GM12878 (cell line): ENCODE measurements around the gene GPLD1. TPM values are rescaled to one million over a fixed set of nuclear protein-coding genes. Genes with fewer than 3 reads are reported as not detected.

Source experiments
- ATAC-seq: fragments of 200-7000 bp; cut with Tn5 transposase; 3 replicates; pipeline ENCODE4 v1.9.1; 2020; ENCODE audit warnings: mild to moderate bottlenecking, moderate library complexity
- BruUV-seq: library from RNA; stranded (reverse); fragments of 400-500 nt; replicated peaks from 2 replicates; lab custom pipeline; 2021; lab: Mats Ljungman, UMichigan
- CTCF ChIA-PET: fragments of 300-600 bp; sonication (Branson Sonifier 250); formaldehyde crosslinking; extraction: SDS; loops from one replicate; lab custom pipeline; 2021; ENCODE audit warnings: inconsistent platforms; lab: Yijun Ruan, JAX
- POLR2A ChIA-PET: fragments of 350-600 bp; formaldehyde crosslinking; extraction: SDS; loops from one replicate; lab custom pipeline; 2021; ENCODE audit warnings: inconsistent platforms; lab: Charles Lee
- RAD21 ChIA-PET: fragments of 300-600 bp; sonication (Branson Sonifier 250); formaldehyde crosslinking; loops from one replicate; lab custom pipeline; 2023; ENCODE audit warnings: antibody characterized with exemption; ENCODE audit not compliant: unreplicated experiment; lab: Charles Lee
- SMC1A ChIA-PET: fragments of 300-600 bp; sonication (Branson Sonifier 250); formaldehyde crosslinking; loops from one replicate; lab custom pipeline; 2023; ENCODE audit not compliant: unreplicated experiment, uncharacterized antibody; lab: Charles Lee
- DNase-seq: peaks from one replicate; pipeline ENCODE4 v3.0.0-alpha.2; 2011; ENCODE audit warnings: low read depth, low spot score
- FAIRE-seq: peaks from 3 replicates; lab custom pipeline; 2011; peaks lifted over from hg19 to GRCh38; lab: Jason Lieb, UNC
- H2AFZ ChIP-seq: 2 replicates; pipeline ENCODE4 v1.6.0; 2011; ENCODE audit warnings: low read depth, low read length, control low read depth; ENCODE audit not compliant: control insufficient read depth
- H3K27ac ChIP-seq: 2 replicates; pipeline ENCODE4 v1.5.1; 2011; ENCODE audit warnings: control low read depth; ENCODE audit not compliant: control insufficient read depth, insufficient read depth
- H3K27me3 ChIP-seq, 2 experiments: replicated peaks in 1 of 2; 2 replicates each; pipeline versions ENCODE4 v1.6.0 to v1.6.1; 2011; ENCODE audit warnings: low read length in 1 of 2; ENCODE audit not compliant: control insufficient read depth in 2 of 2, insufficient read depth in 2 of 2
- H3K36me3 ChIP-seq, 2 experiments: 2 replicates each; pipeline ENCODE4 v1.5.1; 2011; ENCODE audit warnings: low read length in 1 of 2; ENCODE audit not compliant: control insufficient read depth in 2 of 2, insufficient read depth in 2 of 2
- H3K4me1 ChIP-seq: 2 replicates; pipeline ENCODE4 v1.6.1; 2011; ENCODE audit warnings: mild to moderate bottlenecking, low read length, moderate library complexity, mixed read lengths; ENCODE audit not compliant: control insufficient read depth, insufficient read depth
- H3K4me2 ChIP-seq: 2 replicates; pipeline ENCODE4 v1.6.0; 2011; ENCODE audit warnings: control low read depth; ENCODE audit not compliant: control insufficient read depth, insufficient read depth
- H3K4me3 ChIP-seq: fragments of 200-600 bp; sonication (generic); 2 replicates; pipeline ENCODE4 v1.5.1; 2016
- H3K79me2 ChIP-seq: 2 replicates; pipeline ENCODE4 v1.6.0; 2011; ENCODE audit warnings: low read length; ENCODE audit not compliant: control insufficient read depth, insufficient read depth
- H3K9ac ChIP-seq: 2 replicates; pipeline ENCODE4 v1.8.0; 2011; ENCODE audit warnings: low read length, control low read depth, mixed read lengths; ENCODE audit not compliant: control insufficient read depth, insufficient read depth
- H3K9me3 ChIP-seq: replicated peaks from 3 replicates; pipeline ENCODE4 v1.5.1; 2011; ENCODE audit warnings: mild to moderate bottlenecking, low read length; ENCODE audit not compliant: control insufficient read depth, insufficient read depth
- H4K20me1 ChIP-seq: 2 replicates; pipeline ENCODE4 v1.6.0; 2011; ENCODE audit not compliant: control insufficient read depth, insufficient read depth
- CBX3 ChIP-seq: fragments of 200-600 bp; sonication (generic); IDR thresholded peaks from 2 replicates; pipeline ENCODE4 v1.6.1; 2016; ENCODE audit warnings: low read depth, borderline replicate concordance
- CTCF ChIP-seq, 3 experiments: IDR thresholded peaks in 2 of 3; conservative IDR thresholded peaks in 1 of 3; 2 replicates each; pipeline ENCODE4 v1.5.1; 2011; ENCODE audit warnings: low read depth in 3 of 3, low read length in 3 of 3, mild to moderate bottlenecking in 3 of 3, control low read depth in 2 of 3, moderate library complexity in 2 of 3, inconsistent platforms in 1 of 3, mixed read lengths in 1 of 3; ENCODE audit not compliant: control insufficient read depth in 2 of 3, insufficient read depth in 1 of 3; ENCODE audit errors: extremely low read depth in 1 of 3
- E2F8 ChIP-seq: fragments of 450-650 bp; IDR thresholded peaks from 2 replicates; pipeline ENCODE4 v1.6.1; 2018; ENCODE audit warnings: mild to moderate bottlenecking, low read depth, moderate library complexity; ENCODE audit not compliant: partially characterized antibody
- GABPA ChIP-seq: IDR thresholded peaks from 2 replicates; pipeline ENCODE4 v1.6.1; 2014; ENCODE audit warnings: antibody characterized with exemption, low read depth, mild to moderate bottlenecking, inconsistent platforms
- IKZF2 ChIP-seq, 2 experiments: fragments of 450-650 bp; IDR thresholded peaks; 2 replicates each; pipeline ENCODE4 v1.6.1; 2017; ENCODE audit warnings: mild to moderate bottlenecking in 2 of 2, moderate library complexity in 2 of 2
- MXI1 ChIP-seq: fragments of 150-350 bp; IDR thresholded peaks from 2 replicates; pipeline ENCODE4 v1.6.1; 2011; ENCODE audit warnings: low read depth, mild to moderate bottlenecking, inconsistent platforms, low read length, improper control_type of control experiment
- RCOR1 ChIP-seq: conservative IDR thresholded peaks from 2 replicates; pipeline ENCODE4 v1.6.1; 2012; ENCODE audit warnings: low read depth, low read length, improper control_type of control experiment
- RELB ChIP-seq: fragments of 450-650 bp; IDR thresholded peaks from 2 replicates; pipeline ENCODE4 v1.6.1; 2017; ENCODE audit warnings: low read depth, mild to moderate bottlenecking, moderate library complexity
- REST ChIP-seq: IDR thresholded peaks from 2 replicates; pipeline ENCODE4 v1.6.1; 2012; ENCODE audit warnings: mild to moderate bottlenecking, low read depth, low read length
- SMARCA5 ChIP-seq: fragments of 450-650 bp; IDR thresholded peaks from 2 replicates; pipeline ENCODE4 v1.6.1; 2017; ENCODE audit warnings: mild to moderate bottlenecking
- TCF7 ChIP-seq: IDR thresholded peaks from 2 replicates; pipeline ENCODE4 v1.6.1; 2014; ENCODE audit warnings: antibody characterized with exemption, borderline replicate concordance
- YBX1 ChIP-seq: fragments of 450-650 bp; IDR thresholded peaks from 2 replicates; pipeline ENCODE4 v1.6.1; 2016; ENCODE audit warnings: antibody characterized with exemption
- ZBED1 ChIP-seq: IDR thresholded peaks from 2 replicates; pipeline ENCODE4 v1.6.1; 2016; ENCODE audit warnings: borderline replicate concordance
- ZNF274 ChIP-seq: IDR thresholded peaks from one replicate; pipeline ENCODE4 v1.8.0; 2011; ENCODE audit not compliant: insufficient read length, insufficient read depth
- ZNF384 ChIP-seq: IDR thresholded peaks from 2 replicates; pipeline ENCODE4 v1.6.1; 2012; ENCODE audit warnings: low read depth, mild to moderate bottlenecking, low read length, improper control_type of control experiment, borderline replicate concordance
- WGBS: methylation state at CpG from one replicate; pipeline ENCODE4 v1.1.6; 2016; ENCODE audit warnings: low lambda C conversion rate; ENCODE audit not compliant: insufficient replicate concordance, insufficient coverage; ENCODE audit errors: missing lambda C conversion rate; 5-methylcytosine and 5-hydroxymethylcytosine counted together
- in situ Hi-C: fragments of 300-500 bp; cut with MboI; formaldehyde crosslinking; loops from 9 replicates; pipeline ENCODE4 v1.14.3; 2018; ENCODE audit warnings: mixed read lengths
- intact Hi-C: fragments of 100-400 bp; cut with micrococcal nuclease; formaldehyde crosslinking; loops from one replicate; pipeline ENCODE4 v1.14.2; 2022; ENCODE audit not compliant: unreplicated experiment
- polyA plus RNA-seq, 11 experiments: library from polyadenylated mRNA; depleted of rRNA in 4 of 11; unstranded in 6 of 11; stranded (reverse) in 5 of 11; fragments of >200 nt; fragmentation: Nextera tagmentation in 4 of 11; fragmentation: Illumina TruSeq in 1 of 11; extraction: Ambion mirVana in 4 of 11; extraction: Trizol in 1 of 11; gene quantifications; 1 replicate in 1 of 11; 2 replicates in 10 of 11; pipeline versions ENCODE4 v1.2.1 to v1.2.3, GENCODE V29; 2011 to 2016; ENCODE audit warnings: inconsistent platforms in 2 of 11, missing spikeins in 2 of 11, low read depth in 1 of 11
- total RNA-seq, 4 experiments: library from RNA; depleted of rRNA in 3 of 4; stranded (reverse); fragments of >200 nt in 3 of 4; fragmentation: Illumina TruSeq in 1 of 4; extraction: Trizol in 1 of 4; gene quantifications; 2 replicates each; pipeline versions ENCODE4 v1.2.1 to v1.2.3, GENCODE V29; 2013 to 2021

Gene GPLD1
- total and polyA plus RNA-seq, 10 of the 15 experiments (the other 5 are each of a cell fraction or from before 2014, with no cell fraction given): 0.04 to 1.0 (median 0.69) TPM

- in situ Hi-C loops: no loop called here
These were observed 56.8 kb downstream of the GPLD1 start for GRCh38 chr6:24432611-24433010.

More at GRCh38 chr6:24432611-24433010, 56.8 kb downstream of the GPLD1 start:
- no peak overlapping the region for H3K4me2 ChIP-seq
- intact Hi-C loops: loop anchor here (5.0 kb wide), 2 partner anchors 90 to 150 kb away; no protein-coding TSS in a partner anchor
- ChIA-PET SMC1A (interaction anchor here (1.0 kb wide), 1 partner anchor 90 kb away, joined by 4 read pairs; no protein-coding TSS in a partner anchor), POLR2A (no interaction called here), CTCF (interaction anchor here (1.2 to 3.2 kb wide), 5 partner anchors 10 to 334 kb away, joined by 3 to 18 read pairs (median 3); partner anchors contain the start of gene C6orf62), RAD21 (no interaction called here)
- H4K20me1 ChIP-seq: no peaks in the 10 kb centered on the region
- H3K9ac ChIP-seq: no peak overlapping the region
- no TSS peak for BruUV-seq
- H3K27me3 ChIP-seq: no peaks in the 10 kb centered on the region
- H3K4me1 ChIP-seq: no peaks in the 10 kb centered on the region
- FAIRE-seq (no peak), ATAC-seq (no peak), DNase-seq (no peak)
- H3K9me3 ChIP-seq: no peaks in the 10 kb centered on the region
- H3K4me3 ChIP-seq: no peak overlapping the region
- TF ChIP-seq ZBED1 (no peak), GABPA (no peak), IKZF2 (IDR thresholded peaks at IDR 0.05) (no peak), ZNF384 (no peak), CTCF (IDR thresholded peaks at IDR 0.05 in 2 of 3, conservative IDR thresholded peaks at IDR 0.05 in 1 of 3; ENCODE audit: control insufficient read depth in 2 of 3, extremely low read depth in 1 of 3, insufficient read depth in 1 of 3, low read depth in 3 of 3, low read length in 3 of 3) (no peak), REST (no peak), TCF7 (no peak), ZNF274 (no peak), MXI1 (no peak), CBX3 (no peak), YBX1 (no peak), RCOR1 (no peak), RELB (no peak), SMARCA5 (no peak), E2F8 (no peak)
- WGBS: 99% methylated on average over 9 of the region's 9 CpGs
- no peak overlapping the region for H3K27ac ChIP-seq
- no peaks in the 10 kb centered on the region for H3K79me2 ChIP-seq
- H2AFZ ChIP-seq: no peak overlapping the region
- H3K36me3 ChIP-seq: no peaks in the 10 kb centered on the region
